Large intestine (tissue), 3 donors: ENCODE data around the gene DNTTIP2. TPM values are rescaled to one million over a fixed set of nuclear protein-coding genes. Genes with fewer than 3 reads are reported as not detected.
"Not testable (repeated sequence)": the region's sequence is repeated elsewhere in the genome, so short reads cannot be mapped to it uniquely, and the experiment has no call there.

Source experiments
- DNase-seq, 2 donors: peaks; one replicate each; pipeline versions ENCODE4 v3.0.0 to v3.0.0-alpha.2; 2013
- H3K27ac ChIP-seq: one replicate; pipeline ENCODE4 v1.5.1; 2013; ENCODE audit warnings: low read length
- H3K27me3 ChIP-seq: 2 replicates; pipeline ENCODE4 v1.6.1; 2013; ENCODE audit warnings: low read length; ENCODE audit not compliant: control insufficient read depth, insufficient read depth
- H3K36me3 ChIP-seq: 2 replicates; pipeline ENCODE4 v1.6.1; 2013; ENCODE audit warnings: low read length; ENCODE audit not compliant: control insufficient read depth, insufficient read depth
- H3K4me1 ChIP-seq: one replicate; pipeline ENCODE4 v1.6.1; 2013; ENCODE audit warnings: low read length; ENCODE audit not compliant: control insufficient read depth, insufficient read depth
- H3K4me3 ChIP-seq: one replicate; pipeline ENCODE4 v1.5.1; 2013; ENCODE audit warnings: low read length
- H3K9me3 ChIP-seq: one replicate; pipeline ENCODE4 v1.6.1; 2013; ENCODE audit warnings: mild to moderate bottlenecking, low read depth, low read length, moderate library complexity; ENCODE audit not compliant: control insufficient read depth
- WGBS: methylation state at CpG from one replicate; pipeline ENCODE4 v1.1.5; 2013; ENCODE audit warnings: low lambda C conversion rate; ENCODE audit not compliant: insufficient coverage; 5-methylcytosine and 5-hydroxymethylcytosine counted together
- polyA plus RNA-seq: library from polyadenylated mRNA; unstranded; fragments of 120-200 nt; gene quantifications from one replicate; pipeline ENCODE4 v1.2.1, GENCODE V29; 2013

Gene DNTTIP2
- polyA plus RNA-seq, 1 donor: 47.1 TPM

- DNase-seq: no peak
- H3K9me3 ChIP-seq: peaks cover 2% of the 10 kb centered on the region
- H3K27me3 ChIP-seq: no peaks in the 10 kb centered on the region
- H3K27ac ChIP-seq: no peak overlapping the region
- no CpG with 5 or more reads among the region's 3 CpGs for WGBS
- H3K4me1 ChIP-seq: no peaks in the 10 kb centered on the region
- H3K4me3 ChIP-seq: no peak overlapping the region
- no peaks in the 10 kb centered on the region for H3K36me3 ChIP-seq
Observed at GRCh38 chr1:93853940-93854339, 25.1 kb downstream of the DNTTIP2 start.

- Histone ChIP-seq H3K36me3 (no peaks in the 10 kb centered on the region), H3K27ac (no peak overlapping the region), H3K4me3 (no peak overlapping the region), H3K27me3 (no peaks in the 10 kb centered on the region), H3K4me1 (no peaks in the 10 kb centered on the region), H3K9me3 (peaks cover 2% of the 10 kb centered on the region)
- WGBS: no CpG with 5 or more reads among the region's 1 CpG
- DNase-seq: no peak
Observed at GRCh38 chr1:93851878-93852277, 27.1 kb downstream of the DNTTIP2 start.

GRCh38 chr1:93851327-93851712, 27.7 kb downstream of the DNTTIP2 start:
- Histone ChIP-seq H3K4me1 (no peaks in the 10 kb centered on the region), H3K36me3 (no peaks in the 10 kb centered on the region), H3K27me3 (no peaks in the 10 kb centered on the region), H3K4me3 (no peak overlapping the region), H3K9me3 (peaks cover 2% of the 10 kb centered on the region), H3K27ac (no peak overlapping the region)
- DNase-seq: no peak

- not testable (repeated sequence) for H3K9me3 ChIP-seq, H3K27ac ChIP-seq, H3K27me3 ChIP-seq, H3K4me3 ChIP-seq, H3K4me1 ChIP-seq, H3K36me3 ChIP-seq
- DNase-seq: peak in 1 of 2 donors; percentile 28
- 100% methylated on average over 1 of the region's 10 CpGs for WGBS
Observed at GRCh38 chr1:93850687-93851326, 28.2 kb downstream of the DNTTIP2 start.

- peak in 1 of 2 donors; percentile 13 for DNase-seq
- no CpG with 5 or more reads among the region's 4 CpGs for WGBS
- Histone ChIP-seq H3K27ac (peak overlapping the region; percentile 97), H3K27me3 (no peaks in the 10 kb centered on the region), H3K9me3 (peaks cover 2% of the 10 kb centered on the region), H3K4me3 (peak overlapping the region; percentile 78), H3K36me3 (no peaks in the 10 kb centered on the region), H3K4me1 (peaks cover 15% of the 10 kb centered on the region)
Observed at GRCh38 chr1:93848350-93848883, 30.6 kb downstream of the DNTTIP2 start.

- Histone ChIP-seq H3K9me3 (peaks cover 2% of the 10 kb centered on the region), H3K4me3 (peak overlapping the region; percentile 78), H3K27me3 (no peaks in the 10 kb centered on the region), H3K36me3 (no peaks in the 10 kb centered on the region), H3K4me1 (peaks cover 15% of the 10 kb centered on the region), H3K27ac (peak overlapping the region; percentile 97)
- DNase-seq: peak in 1 of 2 donors; percentile 52
- WGBS: no CpG with 5 or more reads among the region's 36 CpGs
Observed at GRCh38 chr1:93847811-93848288, 31.2 kb downstream of the DNTTIP2 start.

- Histone ChIP-seq H3K27ac (peak overlapping the region; percentile 97), H3K36me3 (no peaks in the 10 kb centered on the region), H3K4me3 (peak overlapping the region; percentile 78), H3K27me3 (no peaks in the 10 kb centered on the region), H3K9me3 (peaks cover 2% of the 10 kb centered on the region), H3K4me1 (peaks cover 15% of the 10 kb centered on the region)
- WGBS: 0% methylated on average over 2 of the region's 86 CpGs
- peak; percentile 95 to 97 for DNase-seq
Observed at GRCh38 chr1:93846992-93847810, 31.8 kb downstream of the DNTTIP2 start.

GRCh38 chr1:93846206-93846991, 32.6 kb downstream of the DNTTIP2 start:
- no CpG with 5 or more reads among the region's 94 CpGs for WGBS
- peaks cover 2% of the 10 kb centered on the region for H3K9me3 ChIP-seq
- H3K27ac ChIP-seq: peak overlapping the region; percentile 97
- H3K4me3 ChIP-seq: peak overlapping the region; percentile 78
- DNase-seq: peak; percentile 86 to 93
- peaks cover 15% of the 10 kb centered on the region for H3K4me1 ChIP-seq
- H3K27me3 ChIP-seq: no peaks in the 10 kb centered on the region
- H3K36me3 ChIP-seq: no peaks in the 10 kb centered on the region

GRCh38 chr1:93845538-93846205, 33.3 kb downstream of the DNTTIP2 start:
- Histone ChIP-seq H3K9me3 (peaks cover 2% of the 10 kb centered on the region), H3K27ac (peak overlapping the region; percentile 97)

More at GRCh38 chr1:93845538-93846205, 33.3 kb downstream of the DNTTIP2 start:
- Histone ChIP-seq H3K27me3 (no peaks in the 10 kb centered on the region), H3K36me3 (no peaks in the 10 kb centered on the region), H3K4me1 (peaks cover 15% of the 10 kb centered on the region), H3K4me3 (peak overlapping the region; percentile 78)
- no CpG with 5 or more reads among the region's 16 CpGs for WGBS
- peak; percentile 64 to 85 for DNase-seq
